IMR-90 (cell line): ENCODE measurements around the gene HDAC9. TPM values are rescaled to one million over a fixed set of nuclear protein-coding genes. Genes with fewer than 3 reads are reported as not detected.

ENCODE experiments used
- ATAC-seq: fragments of 200-7000 bp; cut with Tn5 transposase; 2 replicates; pipeline ENCODE4 v1.9.1; 2020; ENCODE audit warnings: low read depth, mild to moderate bottlenecking, moderate library complexity
- BruUV-seq: library from RNA; stranded (reverse); fragments of 400-500 nt; replicated peaks from 2 replicates; lab custom pipeline; 2021; lab: Mats Ljungman, UMichigan
- CTCF ChIA-PET: fragments of 300-600 bp; formaldehyde crosslinking; extraction: SDS; loops from one replicate; lab custom pipeline; 2021; ENCODE audit warnings: antibody characterized with exemption; lab: Yijun Ruan, JAX
- POLR2A ChIA-PET: fragments of 300-600 bp; sonication (Branson Sonifier 250); formaldehyde crosslinking; loops from one replicate; lab custom pipeline; 2022; ENCODE audit warnings: antibody characterized with exemption; ENCODE audit not compliant: unreplicated experiment; lab: Charles Lee
- DNase-seq: peaks from one replicate; pipeline ENCODE4 v3.0.0; 2013
- H2AFZ ChIP-seq: replicated peaks from 2 replicates; pipeline ENCODE3; 2013; ENCODE audit warnings: low read length, mild to moderate bottlenecking; ENCODE audit not compliant: poor library complexity
- H2AK5ac ChIP-seq: 2 replicates; pipeline ENCODE4 v1.6.1; 2013; ENCODE audit warnings: low read depth, low read length, inconsistent platforms
- H2AK9ac ChIP-seq: replicated peaks from 2 replicates; pipeline ENCODE3; 2013; ENCODE audit warnings: mild to moderate bottlenecking, low read depth, low read length, moderate library complexity; ENCODE audit not compliant: poor library complexity
- H2BK120ac ChIP-seq: 2 replicates; pipeline ENCODE4 v1.6.1; 2013; ENCODE audit warnings: low read depth, low read length, inconsistent platforms
- H2BK15ac ChIP-seq: 3 replicates; pipeline ENCODE4 v1.6.1; 2013; ENCODE audit warnings: low read depth, low read length, inconsistent platforms
- H2BK20ac ChIP-seq: 2 replicates; pipeline ENCODE4 v1.6.1; 2013; ENCODE audit warnings: low read depth, mild to moderate bottlenecking, inconsistent platforms, low read length, moderate library complexity
- H2BK5ac ChIP-seq: 2 replicates; pipeline ENCODE4 v1.6.1; 2013; ENCODE audit warnings: mild to moderate bottlenecking, low read depth, low read length, inconsistent platforms; ENCODE audit not compliant: poor library complexity, severe bottlenecking
- H3K14ac ChIP-seq: replicated peaks from 2 replicates; pipeline ENCODE4 v1.6.1; 2013; ENCODE audit warnings: low read depth, low read length, inconsistent platforms
- H3K18ac ChIP-seq: 2 replicates; pipeline ENCODE4 v1.6.1; 2013; ENCODE audit warnings: low read depth, low read length, control low read depth
- H3K23ac ChIP-seq: 2 replicates; pipeline ENCODE4 v1.6.1; 2013; ENCODE audit warnings: low read depth, low read length, inconsistent platforms
- H3K27ac ChIP-seq: 2 replicates; pipeline ENCODE4 v1.5.1; 2013; ENCODE audit warnings: mild to moderate bottlenecking, control low read depth, low read length; ENCODE audit not compliant: insufficient read depth
- H3K27me3 ChIP-seq: 2 replicates; pipeline ENCODE4 v1.6.1; 2013; ENCODE audit warnings: low read length; ENCODE audit not compliant: control insufficient read depth, insufficient read depth
- H3K36me3 ChIP-seq: 2 replicates; pipeline ENCODE4 v1.6.1; 2013; ENCODE audit warnings: low read length, mixed read lengths; ENCODE audit not compliant: control insufficient read depth, insufficient read depth
- H3K4ac ChIP-seq: 2 replicates; pipeline ENCODE4 v1.6.1; 2013; ENCODE audit warnings: low read depth, low read length, inconsistent platforms
- H3K4me1 ChIP-seq: 2 replicates; pipeline ENCODE4 v1.6.1; 2013; ENCODE audit warnings: low read length, mixed read lengths; ENCODE audit not compliant: control insufficient read depth, insufficient read depth
- H3K4me2 ChIP-seq: 2 replicates; pipeline ENCODE4 v1.6.1; 2013; ENCODE audit warnings: low read depth, mild to moderate bottlenecking, control low read depth, low read length, moderate library complexity
- H3K4me3 ChIP-seq: 2 replicates; pipeline ENCODE4 v1.5.1; 2013; ENCODE audit warnings: low read depth, mild to moderate bottlenecking, control low read depth, low read length, moderate library complexity; ENCODE audit not compliant: insufficient read depth
- H3K56ac ChIP-seq: 2 replicates; pipeline ENCODE4 v1.6.1; 2013; ENCODE audit warnings: low read length, inconsistent platforms; ENCODE audit not compliant: insufficient read depth; ENCODE audit errors: extremely low read depth
- H3K79me1 ChIP-seq, 2 experiments: 2 replicates each; pipeline ENCODE4 v1.6.1; 2013; ENCODE audit warnings: low read length in 2 of 2, inconsistent platforms in 1 of 2, low read depth in 1 of 2
- H3K9ac ChIP-seq: 2 replicates; pipeline ENCODE4 v1.6.1; 2013; ENCODE audit warnings: low read depth, low read length, control low read depth
- H3K9me1 ChIP-seq: 2 replicates; pipeline ENCODE4 v1.6.1; 2013; ENCODE audit warnings: low read length, inconsistent platforms; ENCODE audit not compliant: insufficient read depth
- H3K9me3 ChIP-seq: 2 replicates; pipeline ENCODE4 v1.6.1; 2013; ENCODE audit warnings: low read length; ENCODE audit not compliant: control insufficient read depth, insufficient read depth
- H4K20me1 ChIP-seq: 2 replicates; pipeline ENCODE4 v1.6.1; 2013; ENCODE audit warnings: low read length, inconsistent platforms; ENCODE audit not compliant: insufficient read depth
- H4K5ac ChIP-seq: 2 replicates; pipeline ENCODE4 v1.6.1; 2013; ENCODE audit warnings: mild to moderate bottlenecking, low read depth, low read length, control low read depth
- H4K8ac ChIP-seq, 2 experiments: 2 replicates each; pipeline ENCODE4 v1.6.1; 2013; ENCODE audit warnings: low read depth in 2 of 2, low read length in 2 of 2, control low read depth in 1 of 2, inconsistent platforms in 1 of 2
- H4K91ac ChIP-seq: 2 replicates; pipeline ENCODE4 v1.6.1; 2013; ENCODE audit warnings: low read depth, low read length, inconsistent platforms; ENCODE audit not compliant: insufficient read depth
- MAFK ChIP-seq: IDR thresholded peaks from 2 replicates; pipeline ENCODE4 v1.6.1; 2012; ENCODE audit warnings: low read depth, low read length, improper control_type of control experiment
- MXI1 ChIP-seq: IDR thresholded peaks from 2 replicates; pipeline ENCODE4 v1.6.1; 2012; ENCODE audit warnings: low read depth, mild to moderate bottlenecking, low read length, moderate library complexity, borderline replicate concordance
- NFE2L2 ChIP-seq: fragments of 150-350 bp; IDR thresholded peaks from 2 replicates; pipeline ENCODE4 v1.6.1; 2016; ENCODE audit warnings: low read depth, mild to moderate bottlenecking, low read length
- POLR2A ChIP-seq: IDR thresholded peaks from 2 replicates; pipeline ENCODE4 v1.6.1; 2012; ENCODE audit warnings: mild to moderate bottlenecking, low read depth, low read length
- RAD21 ChIP-seq: IDR thresholded peaks from 2 replicates; pipeline ENCODE4 v1.6.1; 2012; ENCODE audit warnings: low read length, improper control_type of control experiment
- RCOR1 ChIP-seq: IDR thresholded peaks from 2 replicates; pipeline ENCODE4 v1.6.1; 2012; ENCODE audit warnings: mild to moderate bottlenecking, low read length, improper control_type of control experiment; ENCODE audit not compliant: insufficient replicate concordance
- RFX5 ChIP-seq: IDR thresholded peaks from 2 replicates; pipeline ENCODE4 v1.8.0; 2012; ENCODE audit warnings: low read depth, mild to moderate bottlenecking, low read length, moderate library complexity
- WGBS, 2 experiments: methylation state at CpG; one replicate each; pipeline versions ENCODE4 v1.1.5 to v1.1.7; 2013; ENCODE audit warnings: missing lambda C conversion rate in 2 of 2; ENCODE audit not compliant: insufficient read length in 1 of 2; ENCODE audit errors: extremely low coverage in 2 of 2; 5-methylcytosine and 5-hydroxymethylcytosine counted together
- dilution Hi-C: fragments of 300-500 bp; cut with HindIII; formaldehyde crosslinking; loops from one replicate; pipeline ENCODE4 v1.14.3; 2018; ENCODE audit warnings: low sequenced_read_pairs; ENCODE audit not compliant: unreplicated experiment
- in situ Hi-C: fragments of 300-500 bp; cut with MboI; formaldehyde crosslinking; loops from 3 replicates; pipeline ENCODE4 v1.14.3; 2019; ENCODE audit warnings: low sequenced_read_pairs, inconsistent platforms, mixed read lengths
- intact Hi-C: fragments of 100-400 bp; cut with micrococcal nuclease; formaldehyde crosslinking; loops from 2 replicates; pipeline ENCODE4 v1.10.0; 2022
- polyA plus RNA-seq, 3 experiments: library from polyadenylated mRNA; depleted of rRNA; stranded (reverse); fragments of >200 nt; gene quantifications; 2 replicates each; pipeline ENCODE4 v1.2.3, GENCODE V29; 2012; ENCODE audit warnings: low replicate concordance in 1 of 3
- total RNA-seq: library from RNA; depleted of rRNA; stranded (reverse); fragments of >200 nt; gene quantifications from 2 replicates; pipeline ENCODE4 v1.2.3, GENCODE V29; 2012

Gene HDAC9
- total and polyA plus RNA-seq, 2 of the 4 experiments (the other 2 are of a cell fraction) = 4.3 to 24.7 TPM

DNA sequence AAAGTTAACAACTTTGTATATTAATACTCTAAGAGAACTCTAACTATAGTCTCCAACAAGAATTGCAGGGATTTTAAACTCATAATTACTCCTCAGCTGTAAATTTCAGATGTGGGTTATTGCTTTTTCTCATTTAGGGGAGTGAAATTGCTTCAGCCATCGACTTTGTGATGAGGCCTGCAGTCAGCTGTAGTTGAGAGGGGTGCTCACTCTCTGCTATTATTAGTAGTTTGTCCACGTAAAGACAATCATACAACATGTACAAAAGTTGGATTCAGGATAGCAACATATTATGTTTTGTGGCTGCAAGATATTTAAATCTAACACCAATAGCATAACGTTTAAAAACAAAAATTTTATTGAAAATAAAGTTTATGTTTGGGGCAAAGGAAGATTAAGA is 28.7 kb downstream of the HDAC9 start:
- DNase-seq (no peak), ATAC-seq (no peak)
- TF ChIP-seq RCOR1 = no peak
- no peak for TF ChIP-seq RFX5
- TF ChIP-seq RAD21 = no peak
- TF ChIP-seq MAFK = no peak
- TF ChIP-seq POLR2A = no peak
- no peak for TF ChIP-seq MXI1
- no peak for TF ChIP-seq NFE2L2
- Histone ChIP-seq H3K79me1 (peaks cover 0 to 3% of the 10 kb centered on the region in 2 experiments; a peak in 1 of 4 replicates), H4K20me1 (no peaks in the 10 kb centered on the region), H4K5ac (no peak overlapping the region), H3K14ac (no peak overlapping the region), H3K9me1 (no peaks in the 10 kb centered on the region), H3K9ac (no peak overlapping the region), H3K18ac (no peak overlapping the region), H3K36me3 (no peaks in the 10 kb centered on the region), H4K8ac (no peak overlapping the region), H2AK9ac (no peak overlapping the region), H3K27me3 (no peaks in the 10 kb centered on the region), H3K4me3 (no peak overlapping the region), H2BK20ac (no peak overlapping the region), H4K91ac (no peak overlapping the region), H3K4ac (no peak overlapping the region), H3K4me2 (no peak overlapping the region), H2AFZ (no peak overlapping the region), H3K9me3 (no peaks in the 10 kb centered on the region), H3K56ac (no peak overlapping the region), H3K4me1 (peaks cover 7% of the 10 kb centered on the region), H3K23ac (no peak overlapping the region), H2BK15ac (no peak overlapping the region), H2BK120ac (no peak overlapping the region), H2BK5ac (no peak overlapping the region), H3K27ac (no peak overlapping the region), H2AK5ac (no peak overlapping the region)
- dilution Hi-C loops = no loop called here
- in situ Hi-C loops = no loop called here
- intact Hi-C loops = no loop called here
- POLR2A ChIA-PET = no interaction called here
- no CpG with 5 or more reads among the region's 3 CpGs for WGBS, 2 experiments
- CTCF ChIA-PET = no interaction called here
- no TSS peak for BruUV-seq
